WTC11 (cell line): ENCODE results near the gene HYDIN.

Experiments
- CTCF ChIP-seq: fragments of 200-600 bp; IDR thresholded peaks from 2 replicates; pipeline ENCODE4 v1.8.0; 2022; ENCODE audit warnings: antibody characterized with exemption
- NFYB ChIP-seq: sonication (generic); formaldehyde crosslinking; conservative IDR thresholded peaks from 2 replicates; pipeline ENCODE4 v1.8.0; 2022; ENCODE audit warnings: low read depth, missing genetic modification reagents
- SP1 ChIP-seq: sonication (generic); formaldehyde crosslinking; conservative IDR thresholded peaks from 2 replicates; pipeline ENCODE4 v1.8.1; 2022; ENCODE audit warnings: missing genetic modification reagents
- ZNF138 ChIP-seq: sonication (generic); formaldehyde crosslinking; conservative IDR thresholded peaks from 2 replicates; pipeline ENCODE4 v1.8.1; 2022; ENCODE audit warnings: mild to moderate bottlenecking, moderate library complexity, missing genetic modification reagents
- ZNF416 ChIP-seq: fragments of 250-450 bp; sonication (Bioruptor Pico); IDR thresholded peaks from 2 replicates; pipeline ENCODE4 v1.9.0; 2021; ENCODE audit warnings: mild to moderate bottlenecking, inconsistent platforms
- TF ChIP-seq, protein P1 (sequence below): sonication (generic); formaldehyde crosslinking; IDR thresholded peaks from 2 replicates; pipeline ENCODE4 v1.8.1; 2023; ENCODE audit warnings: mild to moderate bottlenecking, moderate library complexity, missing genetic modification reagents

DNA sequence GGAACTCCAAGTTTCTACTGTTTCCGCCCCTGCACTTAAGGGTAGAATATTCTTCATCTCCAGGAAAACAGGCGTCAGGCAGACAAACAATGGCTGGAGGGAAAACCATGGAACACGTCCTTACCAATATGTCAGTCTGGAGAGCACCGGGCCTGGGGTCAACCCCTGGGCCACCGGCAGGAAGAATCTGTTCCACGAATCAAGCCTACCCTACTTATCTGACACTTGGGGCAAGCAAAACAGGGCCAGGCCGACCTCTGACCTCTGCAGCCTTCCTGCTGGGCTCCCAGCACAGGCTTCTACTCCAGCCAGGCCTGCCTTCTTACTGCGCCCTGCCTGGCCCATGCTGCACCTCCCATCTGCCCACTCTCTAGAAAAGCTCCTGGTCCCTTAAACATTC, 439.7 kb downstream of the HYDIN start:
- TF ChIP-seq CTCF (no peak), ZNF138 (CRISPR knock-in tag) (no peak), NFYB (CRISPR knock-in tag) (no peak), SP1 (no peak), ZNF416 (CRISPR knock-in tag) (no peak)
- TF ChIP-seq, protein P1, sequence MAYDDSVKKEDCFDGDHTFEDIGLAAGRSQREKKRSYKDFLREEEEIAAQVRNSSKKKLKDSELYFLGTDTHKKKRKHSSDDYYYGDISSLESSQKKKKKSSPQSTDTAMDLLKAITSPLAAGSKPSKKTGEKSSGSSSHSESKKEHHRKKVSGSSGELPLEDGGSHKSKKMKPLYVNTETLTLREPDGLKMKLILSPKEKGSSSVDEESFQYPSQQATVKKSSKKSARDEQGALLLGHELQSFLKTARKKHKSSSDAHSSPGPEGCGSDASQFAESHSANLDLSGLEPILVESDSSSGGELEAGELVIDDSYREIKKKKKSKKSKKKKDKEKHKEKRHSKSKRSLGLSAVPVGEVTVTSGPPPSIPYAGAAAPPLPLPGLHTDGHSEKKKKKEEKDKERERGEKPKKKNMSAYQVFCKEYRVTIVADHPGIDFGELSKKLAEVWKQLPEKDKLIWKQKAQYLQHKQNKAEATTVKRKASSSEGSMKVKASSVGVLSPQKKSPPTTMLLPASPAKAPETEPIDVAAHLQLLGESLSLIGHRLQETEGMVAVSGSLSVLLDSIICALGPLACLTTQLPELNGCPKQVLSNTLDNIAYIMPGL: no peak
